HepG2 (cell line): ENCODE measurements around the gene ASXL1. TPM values are rescaled to one million over a fixed set of nuclear protein-coding genes. Genes with fewer than 3 reads are reported as not detected.

Experiments used
- ARNT2 ChIP-seq: sonication (generic); formaldehyde crosslinking; IDR thresholded peaks from 2 replicates; pipeline ENCODE4 v1.8.0; 2022; ENCODE audit warnings: mild to moderate bottlenecking, low read depth, missing genetic modification reagents, moderate library complexity
- ATM ChIP-seq: fragments of 450-650 bp; IDR thresholded peaks from 2 replicates; pipeline ENCODE4 v1.7.1; 2017; ENCODE audit warnings: mild to moderate bottlenecking, borderline replicate concordance
- CREBL2 ChIP-seq: sonication (generic); formaldehyde crosslinking; IDR thresholded peaks from 2 replicates; pipeline ENCODE4 v1.8.1; 2023; ENCODE audit warnings: missing genetic modification reagents, mild to moderate bottlenecking, borderline replicate concordance
- DMTF1 ChIP-seq: sonication (generic); formaldehyde crosslinking; IDR thresholded peaks from 2 replicates; pipeline ENCODE4 v1.4.0; 2020; ENCODE audit warnings: mild to moderate bottlenecking, missing genetic modification reagents
- FOXP4 ChIP-seq: sonication (generic); formaldehyde crosslinking; IDR thresholded peaks from 2 replicates; pipeline ENCODE4 v1.4.0; 2020; ENCODE audit warnings: missing genetic modification reagents
- ISL2 ChIP-seq: sonication (generic); formaldehyde crosslinking; IDR thresholded peaks from 2 replicates; pipeline ENCODE4 v1.5.0; 2020; ENCODE audit warnings: missing genetic modification reagents
- REXO4 ChIP-seq: sonication (generic); formaldehyde crosslinking; IDR thresholded peaks from 2 replicates; pipeline ENCODE4 v1.8.0; 2022; ENCODE audit warnings: missing genetic modification reagents, mild to moderate bottlenecking, borderline replicate concordance
- SCMH1 ChIP-seq: sonication (generic); formaldehyde crosslinking; IDR thresholded peaks from 2 replicates; pipeline ENCODE4 v1.9.0; 2021; ENCODE audit warnings: missing genetic modification reagents, mild to moderate bottlenecking, borderline replicate concordance
- ZFP1 ChIP-seq: IDR thresholded peaks from 2 replicates; pipeline ENCODE4 v1.6.1; 2016
- ZFP41 ChIP-seq: sonication (generic); formaldehyde crosslinking; IDR thresholded peaks from 2 replicates; pipeline ENCODE4 v1.4.0; 2020; ENCODE audit warnings: mild to moderate bottlenecking, missing genetic modification reagents, borderline replicate concordance
- ZNF230 ChIP-seq: sonication (generic); formaldehyde crosslinking; IDR thresholded peaks from 2 replicates; pipeline ENCODE4 v1.4.0; 2020; ENCODE audit warnings: mild to moderate bottlenecking, missing genetic modification reagents
- ZNF337 ChIP-seq: sonication (generic); formaldehyde crosslinking; IDR thresholded peaks from 2 replicates; pipeline ENCODE4 v1.5.1; 2020; ENCODE audit warnings: missing genetic modification reagents, low read depth, mild to moderate bottlenecking, borderline replicate concordance
- ZNF503 ChIP-seq: sonication (generic); formaldehyde crosslinking; IDR thresholded peaks from 2 replicates; pipeline ENCODE4 v1.4.0; 2020; ENCODE audit warnings: missing genetic modification reagents
- ZNF543 ChIP-seq: sonication (generic); formaldehyde crosslinking; IDR thresholded peaks from 2 replicates; pipeline ENCODE4 v1.4.0; 2020; ENCODE audit warnings: mild to moderate bottlenecking, missing genetic modification reagents
- ZNF710 ChIP-seq: sonication (generic); formaldehyde crosslinking; IDR thresholded peaks from 2 replicates; pipeline ENCODE4 v1.5.0; 2020; ENCODE audit warnings: mild to moderate bottlenecking, missing genetic modification reagents, borderline replicate concordance
- ZNF792 ChIP-seq: IDR thresholded peaks from 2 replicates; pipeline ENCODE4 v1.6.1; 2016
- ZNF879 ChIP-seq: sonication (generic); formaldehyde crosslinking; IDR thresholded peaks from 2 replicates; pipeline ENCODE4 v1.8.1; 2023; ENCODE audit warnings: missing genetic modification reagents
- ZSCAN29 ChIP-seq: sonication (generic); formaldehyde crosslinking; conservative IDR thresholded peaks from 2 replicates; pipeline ENCODE4 v1.4.0; 2020; ENCODE audit warnings: mild to moderate bottlenecking, missing genetic modification reagents
- polyA plus RNA-seq, 8 experiments: library from polyadenylated mRNA; depleted of rRNA in 3 of 8; stranded (reverse) in 7 of 8; unstranded in 1 of 8; fragments of >200 nt; fragmentation: Illumina TruSeq in 4 of 8; extraction: Trizol in 4 of 8; gene quantifications; 2 replicates each; pipeline versions ENCODE4 v1.2.1 to v1.2.3, GENCODE V29; 2011 to 2016; ENCODE audit warnings: low read depth in 4 of 8, missing spikeins in 1 of 8, mixed read lengths in 1 of 8; ENCODE audit not compliant: insufficient read depth in 1 of 8
- total RNA-seq, 5 experiments: library from RNA; depleted of rRNA; stranded (reverse); fragments of >200 nt; fragmentation: Illumina TruSeq; extraction: Trizol; gene quantifications; 2 replicates each; pipeline ENCODE4 v1.2.3, GENCODE V29; 2016; ENCODE audit warnings: low read depth in 1 of 5

The ASXL1 gene
- total and polyA plus RNA-seq, 2 of the 13 experiments (the other 11 are each of a cell fraction or from before 2014, with no cell fraction given): 62.1 to 74.8 TPM

- TF ChIP-seq ZNF543 (CRISPR knock-in tag) (no peak), ZFP1 (no peak), ZNF503 (peak; percentile 82), ARNT2 (CRISPR knock-in tag) (peak; percentile 96), ZFP41 (CRISPR knock-in tag) (peak; percentile 74; the same call in 1 of the 2 replicates), ZNF879 (CRISPR knock-in tag) (0 out of 2 replicates have a peak, but pooled peaks have one; percentile 62), ZNF230 (CRISPR knock-in tag) (0 out of 2 replicates have a peak, but pooled peaks have one; percentile 25), DMTF1 (CRISPR knock-in tag) (no peak), ZNF710 (no peak), ZNF792 (peak; percentile 98), ATM (no peak), FOXP4 (CRISPR knock-in tag) (peak; percentile 95), ZSCAN29 (CRISPR knock-in tag) (no peak; the same call in 1 of the 2 replicates), ZNF337 (CRISPR knock-in tag) (no peak), CREBL2 (CRISPR knock-in tag) (no peak; the same call in 1 of the 2 replicates), ISL2 (CRISPR knock-in tag) (peak; percentile 87), REXO4 (CRISPR knock-in tag) (no peak), SCMH1 (CRISPR knock-in tag) (no peak)
These were observed 115.3 kb downstream of the ASXL1 start (continued) for GRCh38 chr20:32473231-32474008.
